Measurements from ENCODE around the gene PQBP1. TPM values are rescaled to one million over a fixed set of nuclear protein-coding genes. Genes with fewer than 3 reads are reported as not detected.
A peak's percentile ranks its signal among the peaks of the same experiment; 100 is the strongest.

Gene PQBP1
- total and polyA plus RNA-seq, 2 donors (not counting 3 experiments of a cell fraction or from before 2014, with no cell fraction given), result 86.3 to 86.8 TPM

- BruUV-seq (replicated peaks), result no TSS peak
- H3K9me3 ChIP-seq (replicated peaks; ENCODE audit: control insufficient read depth, insufficient read depth, low read length), result no peaks in the 10 kb centered on the region
- ChIA-PET POLR2A (no interaction called here), CTCF (interaction anchor here (0.6 to 0.7 kb wide), 2 partner anchors 8 to 174 kb away, joined by 3 read pairs; no protein-coding TSS in a partner anchor)
- peaks cover 3 to 19% of the 10 kb centered on the region in 2 experiments for H3K36me3 ChIP-seq (ENCODE audit: control insufficient read depth in 2 of 2, extremely low read depth in 1 of 2, insufficient read depth in 2 of 2, low read length in 2 of 2)
- intact Hi-C loops (cut with micrococcal nuclease), result no loop called here
- no peak overlapping the region for H2AFZ ChIP-seq (ENCODE audit: low read depth, low read length)
- DNase-seq (ENCODE audit: low read depth, low spot score), result no peak
- peak; percentile 59 for FAIRE-seq
- no peak overlapping the region for H3K4me2 ChIP-seq (ENCODE audit: insufficient read depth, low read length)
- peaks cover 20% of the 10 kb centered on the region for H3K79me2 ChIP-seq (ENCODE audit: control insufficient read depth, insufficient read depth, low read length)
- no peak for TF ChIP-seq EZH2 (IDR thresholded peaks at IDR 0.05; ENCODE audit: borderline replicate concordance, low read depth, low read length, severe bottlenecking)
- H3K27ac ChIP-seq (ENCODE audit: insufficient read depth, low read depth, low read length), result no peak overlapping the region
- H3K4me3 ChIP-seq (replicated peaks in 1 of 3; ENCODE audit: insufficient read depth in 1 of 3, low read depth in 1 of 3, low read length in 3 of 3), result no peak overlapping the region
- H3K27me3 ChIP-seq (ENCODE audit: control insufficient read depth in 2 of 2, insufficient read depth in 2 of 2, low read length in 2 of 2), result no peaks in the 10 kb centered on the region
- no peaks in the 10 kb centered on the region for H3K4me1 ChIP-seq (ENCODE audit: control insufficient read depth, extremely low read depth, insufficient read depth, low read length)
- dilution Hi-C loops (cut with MboI; ENCODE audit: extremely low pct_ligation_motif_present, low sequenced_read_pairs), result no loop called here
- H4K20me1 ChIP-seq (replicated peaks; ENCODE audit: control insufficient read depth, extremely low read depth, insufficient read depth, low read length), result no peaks in the 10 kb centered on the region
- no peaks in the 10 kb centered on the region for H3K9me1 ChIP-seq (replicated peaks; ENCODE audit: control insufficient read depth, extremely low read depth, insufficient read depth, low read length)
- H3K9ac ChIP-seq (replicated peaks; ENCODE audit: extremely low read depth, insufficient read depth, low read length), result no peak overlapping the region
These were observed 37.6 kb downstream of the PQBP1 start for GRCh38 chrX:48935301-48935670.

GRCh38 chrX:48936429-48937053, 38.8 kb downstream of the PQBP1 start:
- Histone ChIP-seq H3K9ac (replicated peaks; ENCODE audit: extremely low read depth, insufficient read depth, low read length) (no peak overlapping the region), H3K27ac (ENCODE audit: insufficient read depth, low read depth, low read length) (no peak overlapping the region), H3K4me2 (ENCODE audit: insufficient read depth, low read length) (no peak overlapping the region), H3K36me3 (ENCODE audit: control insufficient read depth in 2 of 2, extremely low read depth in 1 of 2, insufficient read depth in 2 of 2, low read length in 2 of 2) (peaks cover 3 to 21% of the 10 kb centered on the region in 2 experiments), H4K20me1 (replicated peaks; ENCODE audit: control insufficient read depth, extremely low read depth, insufficient read depth, low read length) (no peaks in the 10 kb centered on the region), H3K27me3 (ENCODE audit: control insufficient read depth in 2 of 2, insufficient read depth in 2 of 2, low read length in 2 of 2) (no peaks in the 10 kb centered on the region), H3K4me1 (ENCODE audit: control insufficient read depth, extremely low read depth, insufficient read depth, low read length) (no peaks in the 10 kb centered on the region), H2AFZ (ENCODE audit: low read depth, low read length) (no peak overlapping the region), H3K4me3 (replicated peaks in 1 of 3; ENCODE audit: insufficient read depth in 1 of 3, low read depth in 1 of 3, low read length in 3 of 3) (no peak overlapping the region), H3K9me3 (replicated peaks; ENCODE audit: control insufficient read depth, insufficient read depth, low read length) (no peaks in the 10 kb centered on the region), H3K79me2 (ENCODE audit: control insufficient read depth, insufficient read depth, low read length) (peaks cover 22% of the 10 kb centered on the region), H3K9me1 (replicated peaks; ENCODE audit: control insufficient read depth, extremely low read depth, insufficient read depth, low read length) (no peaks in the 10 kb centered on the region)
- TF ChIP-seq GATA2 (IDR thresholded peaks at IDR 0.05; ENCODE audit: insufficient read depth, insufficient read length, low read depth, low read length) (no peak), CTCF (IDR thresholded peaks at IDR 0.05; ENCODE audit: extremely low read depth in 1 of 2, insufficient read depth in 1 of 2, low read depth in 1 of 2, low read length in 2 of 2) (no peak), POLR2AphosphoS5 (IDR thresholded peaks at IDR 0.05; ENCODE audit: insufficient read depth, low read depth, low read length) (no peak), EZH2 (IDR thresholded peaks at IDR 0.05; ENCODE audit: borderline replicate concordance, low read depth, low read length, severe bottlenecking) (no peak), POLR2A (IDR thresholded peaks at IDR 0.05; ENCODE audit: low read depth, low read length) (no peak), JUN (IDR thresholded peaks at IDR 0.05; ENCODE audit: borderline replicate concordance, insufficient read depth, insufficient read length, low read depth) (no peak), FOS (IDR thresholded peaks at IDR 0.05; ENCODE audit: borderline replicate concordance, insufficient read depth, low read length) (no peak), MAX (IDR thresholded peaks at IDR 0.05; ENCODE audit: insufficient read depth, insufficient read length) (no peak), MYC (IDR thresholded peaks at IDR 0.05; ENCODE audit: low read depth, low read length) (no peak)
- no peak for FAIRE-seq
- intact Hi-C loops (cut with micrococcal nuclease), result no loop called here
- dilution Hi-C loops (cut with MboI; ENCODE audit: extremely low pct_ligation_motif_present, low sequenced_read_pairs), result no loop called here
- BruUV-seq (replicated peaks), result no TSS peak
- ChIA-PET POLR2A (no interaction called here), CTCF (no interaction called here)
- DNase-seq (ENCODE audit: low read depth, low spot score), result no peak

Data from endothelial cell of umbilical vein (primary cell).